ENCODE results near the gene NT5C3A. TPM values are rescaled to one million over a fixed set of nuclear protein-coding genes. Genes with fewer than 3 reads are reported as not detected.
A peak's percentile ranks its signal among the peaks of the same experiment; 100 is the strongest.

NT5C3A gene
- total and polyA plus RNA-seq, 3 donors from 2014 or later: 18.9 to 23.8 (median 19.5) TPM

GRCh38 chr7:33070277-33070676 is 7.7 kb upstream of the NT5C3A start:
- Histone ChIP-seq H3K36me3 (ENCODE audit: low read depth, missing control alignments) (no peaks in the 10 kb centered on the region), H3K27ac (no peak overlapping the region), H3K4me3 (no peak overlapping the region), H3K4me1 (no peaks in the 10 kb centered on the region), H3K9me3 (no peaks in the 10 kb centered on the region), H3K27me3 (no peaks in the 10 kb centered on the region)
- TF ChIP-seq POLR2A (IDR thresholded peaks at IDR 0.05): no peak
- TF ChIP-seq CTCF (IDR thresholded peaks at IDR 0.05): no peak
- intact Hi-C loops (cut with DNase I; ENCODE audit: low total_unique reads): no loop called here
- DNase-seq: no peak
- WGBS, 2 donors: 90 to 100% methylated on average over 2 of the region's 2 CpGs

GRCh38 chr7:33067921-33068320 is 5.3 kb upstream of the NT5C3A start:
- intact Hi-C loops (cut with DNase I; ENCODE audit: low total_unique reads): no loop called here

GRCh38 chr7:33066771-33067170 is 4.2 kb upstream of the NT5C3A start:
- H3K4me3 ChIP-seq: no peak overlapping the region
- 83 to 87% methylated on average over 1 of the region's 1 CpG for WGBS, 2 donors
- no peak overlapping the region for H3K27ac ChIP-seq
- H3K36me3 ChIP-seq (ENCODE audit: low read depth, missing control alignments): no peaks in the 10 kb centered on the region
- no peak for TF ChIP-seq POLR2A (IDR thresholded peaks at IDR 0.05)
- no peak for TF ChIP-seq CTCF (IDR thresholded peaks at IDR 0.05)
- no peaks in the 10 kb centered on the region for H3K4me1 ChIP-seq
- intact Hi-C loops (cut with DNase I; ENCODE audit: low total_unique reads): no loop called here
- no peaks in the 10 kb centered on the region for H3K9me3 ChIP-seq
- no peak for DNase-seq
- H3K27me3 ChIP-seq: no peaks in the 10 kb centered on the region

More at GRCh38 chr7:33067921-33068320, 5.3 kb upstream of the NT5C3A start:
- no peak overlapping the region for H3K27ac ChIP-seq
- WGBS, 2 donors: 53 to 57% methylated on average over 1 of the region's 1 CpG
- H3K9me3 ChIP-seq: no peaks in the 10 kb centered on the region
- no peak overlapping the region for H3K4me3 ChIP-seq
- H3K36me3 ChIP-seq (ENCODE audit: low read depth, missing control alignments): no peaks in the 10 kb centered on the region
- TF ChIP-seq CTCF (IDR thresholded peaks at IDR 0.05) (no peak), POLR2A (IDR thresholded peaks at IDR 0.05) (no peak)
- DNase-seq: no peak
- H3K27me3 ChIP-seq: no peaks in the 10 kb centered on the region
- no peaks in the 10 kb centered on the region for H3K4me1 ChIP-seq

GRCh38 chr7:33065981-33066380 is 3.4 kb upstream of the NT5C3A start:
- H3K9me3 ChIP-seq: no peaks in the 10 kb centered on the region
- H3K36me3 ChIP-seq (ENCODE audit: low read depth, missing control alignments): no peaks in the 10 kb centered on the region
- intact Hi-C loops (cut with DNase I; ENCODE audit: low total_unique reads): no loop called here
- no peak for TF ChIP-seq CTCF (IDR thresholded peaks at IDR 0.05)
- TF ChIP-seq POLR2A (IDR thresholded peaks at IDR 0.05): no peak
- WGBS, 2 donors: 100% methylated on average over 1 of the region's 1 CpG
- H3K27me3 ChIP-seq: no peaks in the 10 kb centered on the region
- DNase-seq: no peak
- H3K4me1 ChIP-seq: peaks cover 5% of the 10 kb centered on the region
- H3K4me3 ChIP-seq: no peak overlapping the region
- no peak overlapping the region for H3K27ac ChIP-seq

GRCh38 chr7:33062782-33063443 is 337 bp upstream of the NT5C3A start:
- peaks cover 8% of the 10 kb centered on the region for H3K4me1 ChIP-seq
- H3K27me3 ChIP-seq: no peaks in the 10 kb centered on the region
- 0% methylated on average over 19 to 27 of the region's 50 CpGs for WGBS, 2 donors
- no peaks in the 10 kb centered on the region for H3K9me3 ChIP-seq
- peak overlapping the region; percentile 81 to 93 for H3K4me3 ChIP-seq
- H3K27ac ChIP-seq: peak overlapping the region; percentile 92 to 96
- no peaks in the 10 kb centered on the region for H3K36me3 ChIP-seq (ENCODE audit: low read depth, missing control alignments)
- DNase-seq: peak; percentile 95
- TF ChIP-seq CTCF (IDR thresholded peaks at IDR 0.05): no peak
- TF ChIP-seq POLR2A (IDR thresholded peaks at IDR 0.05): peak; percentile 20
- intact Hi-C loops (cut with DNase I; ENCODE audit: low total_unique reads): no loop called here

Data from testis (tissue), 3 donors.